NCI-H1417 treated with DMSO at 0.1 percent for 48 hours (cell line): ENCODE data around the gene TNC.

Source experiments
- DNase-seq: peaks from one replicate; lab custom pipeline; 2025; lab: John Stamatoyannopoulos, UW

TNC gene

GRCh38 chr9:115008536-115009270 lies 109.3 kb downstream of the TNC start:
- no peak for DNase-seq

GRCh38 chr9:115006660-115007059 lies 111.3 kb downstream of the TNC start:
- no peak for DNase-seq

GRCh38 chr9:115005322-115005721 lies 112.6 kb downstream of the TNC start:
- DNase-seq: no peak

- no peak for DNase-seq
These were observed 113.4 kb downstream of the TNC start for GRCh38 chr9:115004545-115004944.

GRCh38 chr9:115002371-115003120 lies 115.4 kb downstream of the TNC start:
- no peak for DNase-seq

GRCh38 chr9:115000217-115000639 lies 117.7 kb downstream of the TNC start:
- no peak for DNase-seq

GRCh38 chr9:114998326-114998725 lies 119.6 kb downstream of the TNC start:
- DNase-seq: no peak

GRCh38 chr9:114995681-114996221 lies 122.2 kb downstream of the TNC start:
- no peak for DNase-seq

GRCh38 chr9:114994768-114995167 lies 123.2 kb downstream of the TNC start:
- no peak for DNase-seq

- no peak for DNase-seq
These were observed 126.1 kb downstream of the TNC start for GRCh38 chr9:114991861-114992260.

- no peak for DNase-seq
These were observed 127.1 kb downstream of the TNC start for GRCh38 chr9:114990901-114991300.

GRCh38 chr9:114989600-114990410 lies 128.2 kb downstream of the TNC start:
- no peak for DNase-seq

- no peak for DNase-seq
These were observed 128.9 kb downstream of the TNC start for GRCh38 chr9:114988962-114989599.

GRCh38 chr9:114987116-114987515 lies 130.8 kb downstream of the TNC start:
- DNase-seq: no peak

- no peak for DNase-seq
These were observed 131.9 kb downstream of the TNC start for GRCh38 chr9:114985959-114986501.

- DNase-seq: no peak
These were observed 136.9 kb downstream of the TNC start for GRCh38 chr9:114981063-114981462.

- no peak for DNase-seq
These were observed 144.7 kb downstream of the TNC start for GRCh38 chr9:114973216-114973615.

GRCh38 chr9:114972510-114973136 lies 145.3 kb downstream of the TNC start:
- no peak for DNase-seq
